DMS153 treated with DMSO at 0.1 percent for 48 hours (cell line): ENCODE measurements around the gene LRRC4B.

ENCODE experiments used
- DNase-seq: peaks from one replicate; lab custom pipeline; 2025; ENCODE audit not compliant: unreplicated experiment; lab: John Stamatoyannopoulos, UW

The LRRC4B gene

GRCh38 chr19:50573741-50574461 lies 5.7 kb upstream of the LRRC4B start:
- no peak for DNase-seq

GRCh38 chr19:50570997-50571396 lies 2.8 kb upstream of the LRRC4B start:
- DNase-seq = no peak

- DNase-seq = no peak
These were observed 1.8 kb upstream of the LRRC4B start for GRCh38 chr19:50569938-50570540.

- no peak for DNase-seq
These were observed 778 bp upstream of the LRRC4B start for GRCh38 chr19:50568728-50569698.

- DNase-seq = no peak
These were observed 988 bp downstream of the LRRC4B start for GRCh38 chr19:50567052-50567841.

GRCh38 chr19:50565984-50566903 lies 2.0 kb downstream of the LRRC4B start:
- no peak for DNase-seq

- no peak for DNase-seq
These were observed 3.8 kb downstream of the LRRC4B start for GRCh38 chr19:50564229-50565105.

GRCh38 chr19:50563597-50563996 lies 4.6 kb downstream of the LRRC4B start:
- DNase-seq = no peak

- DNase-seq = no peak
These were observed 5.2 kb downstream of the LRRC4B start for GRCh38 chr19:50562996-50563395.

GRCh38 chr19:50562329-50562728 lies 5.9 kb downstream of the LRRC4B start:
- DNase-seq = no peak

- no peak for DNase-seq
These were observed 8.6 kb downstream of the LRRC4B start for GRCh38 chr19:50559636-50560035.

- DNase-seq = no peak
These were observed 9.8 kb downstream of the LRRC4B start for GRCh38 chr19:50558449-50558848.

GRCh38 chr19:50558039-50558438 lies 10.2 kb downstream of the LRRC4B start:
- DNase-seq = no peak

- DNase-seq = no peak
These were observed 11.1 kb downstream of the LRRC4B start for GRCh38 chr19:50557009-50557613.

GRCh38 chr19:50556282-50557008 lies 11.8 kb downstream of the LRRC4B start:
- peak; percentile 3 for DNase-seq

GRCh38 chr19:50555450-50556281 lies 12.6 kb downstream of the LRRC4B start:
- no peak for DNase-seq

GRCh38 chr19:50555033-50555432 lies 13.2 kb downstream of the LRRC4B start:
- no peak for DNase-seq
